GM21825 (cell line): ENCODE data around the gene TIMM29.
"Not testable (repeated sequence)": the region's sequence is repeated elsewhere in the genome, so short reads cannot be mapped to it uniquely, and the experiment has no call there.

Source experiments
- ATAC-seq: cut with Tn5 transposase; IDR thresholded peaks from one replicate; pipeline ENCODE4 v1.9.1; 2021; ENCODE audit warnings: mild to moderate bottlenecking, moderate library complexity; ENCODE audit not compliant: unreplicated experiment

The TIMM29 gene

DNA sequence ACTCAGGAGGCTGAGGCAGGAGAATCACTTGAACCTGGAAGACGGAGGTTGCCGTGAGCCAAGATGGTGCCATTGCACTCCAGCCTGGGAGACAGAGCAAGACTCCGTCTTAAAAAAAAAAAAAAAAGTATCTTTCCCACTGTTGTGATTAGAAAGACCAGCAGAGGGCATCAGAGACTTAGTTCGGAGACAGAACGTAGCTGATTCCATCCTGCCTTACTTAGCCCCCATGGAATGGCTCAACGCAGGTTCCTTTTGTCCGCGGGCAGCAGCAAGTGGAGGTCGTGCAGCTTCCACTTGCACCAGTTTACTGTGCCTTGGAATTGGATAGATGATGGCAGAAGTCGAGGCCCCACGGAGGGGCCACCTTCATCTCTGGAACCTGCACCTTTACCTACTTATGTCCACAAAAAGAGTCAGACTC lies 8.1 kb downstream of the TIMM29 start:
- no peak for ATAC-seq

DNA sequence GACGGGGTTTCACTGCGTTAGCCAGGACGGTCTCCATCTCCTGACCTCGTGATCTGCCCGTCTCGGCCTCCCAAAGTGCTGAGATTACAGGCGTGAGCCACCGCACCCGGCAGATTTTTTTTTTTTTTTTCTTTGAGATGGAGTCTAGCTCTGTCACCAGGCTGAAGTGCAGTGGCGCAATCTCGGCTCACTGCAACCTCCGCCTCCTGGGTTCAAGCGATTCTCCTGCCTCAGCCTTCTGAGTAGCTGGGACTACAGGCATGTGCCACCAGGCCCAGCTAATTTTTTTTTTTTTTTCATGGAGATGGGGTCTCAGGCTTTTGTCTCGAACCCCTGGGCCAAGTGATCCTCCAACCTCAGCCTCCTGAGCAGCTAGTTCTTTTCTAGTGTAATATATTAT lies 13.0 kb downstream of the TIMM29 start:
- ATAC-seq: not testable (repeated sequence)

DNA sequence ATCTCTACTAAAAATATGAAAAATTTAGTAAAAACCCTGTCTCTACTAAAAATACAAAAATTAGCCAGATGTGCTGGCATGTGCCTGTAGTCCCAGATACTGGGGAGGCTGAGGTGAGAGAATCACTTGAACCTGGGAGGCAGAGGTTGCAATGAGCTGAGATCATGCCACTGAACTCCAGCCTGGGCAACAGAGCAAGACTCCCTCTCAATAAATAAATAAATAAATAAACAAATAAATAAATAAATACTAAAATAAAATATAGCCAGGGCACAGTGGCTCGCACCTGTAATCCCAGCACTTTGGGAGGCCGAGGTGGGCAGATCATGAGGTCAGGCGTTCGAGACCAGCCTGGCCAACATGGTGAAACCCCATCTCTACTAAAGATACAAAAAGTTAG lies 14.8 kb downstream of the TIMM29 start:
- not testable (repeated sequence) for ATAC-seq

DNA sequence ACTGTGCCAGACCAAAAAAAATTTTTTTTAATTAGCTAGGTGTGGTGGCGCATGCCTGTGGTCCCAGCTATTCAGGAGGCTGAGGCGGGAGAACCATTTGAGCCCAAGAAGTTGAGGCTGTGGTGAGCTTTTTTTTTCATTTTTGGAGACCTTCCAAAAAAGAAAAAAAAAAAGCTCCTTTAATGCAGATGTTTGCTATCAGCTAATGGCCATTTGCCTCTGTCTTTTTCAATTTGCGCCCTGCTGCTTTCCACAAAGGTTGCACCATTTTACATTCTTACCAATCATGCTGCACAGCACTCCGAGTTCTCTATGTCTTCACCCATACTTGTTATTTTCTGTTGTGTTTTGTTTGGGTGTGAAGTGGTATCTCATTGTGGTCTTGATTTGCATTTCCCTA lies 16.7 kb downstream of the TIMM29 start:
- ATAC-seq: no peak

DNA sequence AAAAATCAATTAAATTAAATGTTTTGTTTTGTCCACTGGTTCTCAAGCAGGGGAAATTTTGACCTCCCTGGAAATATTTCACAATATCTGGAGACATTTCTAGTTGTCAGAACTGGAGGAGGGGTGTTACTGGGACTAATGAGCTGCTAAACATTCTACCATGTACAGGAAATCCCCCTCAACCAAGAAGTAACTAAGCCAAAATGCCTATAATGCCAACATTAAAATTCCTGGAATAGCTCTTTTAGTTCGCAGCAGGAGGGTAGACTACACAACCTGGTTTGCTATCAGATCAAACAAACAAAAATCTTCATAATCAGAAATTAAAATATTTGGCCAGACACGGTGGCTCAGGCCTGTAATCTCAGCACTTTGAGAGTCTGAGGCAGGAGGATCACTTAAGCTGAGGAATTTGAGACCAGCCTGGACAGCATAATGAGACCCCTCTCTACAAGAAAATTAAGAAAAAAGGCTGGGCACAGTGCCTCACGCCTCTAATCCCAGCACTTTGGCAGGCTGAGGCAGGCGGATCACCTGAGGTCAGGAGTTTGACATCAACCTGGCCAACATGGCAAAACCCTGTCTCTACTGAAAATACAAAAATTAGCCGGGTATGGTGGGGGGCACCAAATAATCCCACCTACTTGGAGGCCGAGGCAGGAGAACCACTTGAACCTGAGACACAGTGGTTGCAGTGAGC lies 18.5 kb downstream of the TIMM29 start:
- no peak for ATAC-seq

DNA sequence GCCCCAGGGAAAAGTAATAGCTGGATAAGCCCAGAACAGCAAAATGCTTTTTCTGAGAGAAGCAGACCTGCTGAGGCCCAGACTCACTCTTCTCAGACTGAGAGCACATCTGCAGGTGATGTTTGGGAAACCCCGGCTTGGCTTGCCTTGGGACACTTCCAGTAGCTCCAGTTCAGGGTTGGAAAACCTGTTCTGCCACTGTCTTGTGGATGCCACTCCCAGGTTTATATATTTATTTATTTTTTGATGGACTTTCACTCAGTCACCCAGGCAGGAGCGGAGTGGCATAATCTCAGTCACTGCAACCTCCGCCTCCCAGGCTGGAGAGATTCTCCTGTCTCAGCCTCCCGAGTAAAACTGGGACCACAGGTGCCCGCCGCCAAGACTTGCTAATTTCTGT lies 24.2 kb downstream of the TIMM29 start:
- ATAC-seq: no peak

DNA sequence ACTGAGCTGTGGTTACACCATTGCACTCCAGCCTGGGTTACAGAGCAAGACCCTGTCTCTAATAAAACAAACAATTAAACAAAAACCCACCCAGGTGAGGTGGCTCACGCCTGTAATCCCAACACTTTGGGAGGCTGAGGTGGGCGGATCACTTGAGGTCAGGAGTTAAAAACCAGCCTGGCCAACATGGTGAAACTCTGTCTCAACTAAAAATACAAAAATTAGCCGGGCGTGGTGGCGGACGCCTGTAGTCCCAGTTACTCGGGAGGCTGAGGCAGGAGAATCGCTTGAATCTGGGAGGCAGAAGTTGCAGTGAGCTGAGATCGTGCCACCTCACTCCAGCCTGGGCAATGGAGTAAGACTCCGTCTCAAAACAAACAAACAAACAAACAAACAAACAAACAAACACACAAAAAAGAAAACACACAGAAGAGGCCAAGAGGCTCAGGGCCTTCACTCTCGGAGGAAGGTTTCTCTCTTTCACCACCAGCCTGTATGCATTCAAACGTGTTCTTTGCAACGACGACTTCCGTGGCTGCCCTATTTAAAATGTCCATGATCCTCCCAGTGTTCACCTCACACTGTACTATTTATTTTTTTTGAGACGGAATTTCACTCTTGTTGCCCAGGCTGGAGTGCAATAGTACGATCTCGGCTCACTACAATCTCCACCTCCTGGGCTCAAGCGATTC lies 30.8 kb downstream of the TIMM29 start:
- ATAC-seq: not testable (repeated sequence)

DNA sequence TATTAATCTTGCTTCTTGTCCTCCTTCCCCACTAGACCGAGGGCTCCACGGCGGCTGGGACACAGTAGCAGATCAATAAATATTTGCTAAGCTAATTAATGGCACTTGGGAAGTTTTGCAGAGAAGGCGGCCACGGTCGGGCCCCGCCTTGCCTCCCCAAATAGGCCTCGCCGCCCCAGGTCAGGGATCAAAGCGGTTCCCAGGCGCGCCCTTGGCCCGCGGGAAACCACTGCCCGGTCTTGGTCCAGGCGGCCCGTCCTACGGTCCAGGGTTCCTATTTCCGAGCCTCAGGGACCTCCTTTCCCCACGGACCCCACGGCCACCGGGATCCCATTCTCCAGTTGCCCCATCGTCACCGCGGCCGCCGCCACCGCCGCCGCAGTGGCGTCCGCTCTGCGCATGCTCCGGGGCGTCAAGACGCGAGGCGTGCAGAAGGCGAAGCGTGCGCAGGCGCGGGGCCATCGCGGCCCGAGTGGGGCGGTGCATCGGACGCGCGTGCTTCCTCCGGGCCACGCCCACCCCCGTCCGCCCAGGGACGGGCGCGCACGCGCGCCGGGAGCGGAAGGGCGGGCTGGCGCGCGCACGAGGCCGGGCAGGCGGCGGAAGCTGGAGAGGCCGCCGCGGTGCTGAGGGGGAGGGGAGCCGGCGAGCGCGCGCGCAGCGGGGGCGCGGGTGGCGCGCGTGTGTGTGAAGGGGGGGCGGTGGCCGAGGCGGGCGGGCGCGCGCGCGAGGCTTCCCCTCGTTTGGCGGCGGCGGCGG lies 31.9 kb downstream of the TIMM29 start, which contains the start of gene SMARCA4:
TSS of gene SMARCA4 (plus strand) at position 717 of the 759 bp plus-strand sequence. CDS start 23,122 bp downstream, outside the sequence.
- ATAC-seq: peak; percentile 61

DNA sequence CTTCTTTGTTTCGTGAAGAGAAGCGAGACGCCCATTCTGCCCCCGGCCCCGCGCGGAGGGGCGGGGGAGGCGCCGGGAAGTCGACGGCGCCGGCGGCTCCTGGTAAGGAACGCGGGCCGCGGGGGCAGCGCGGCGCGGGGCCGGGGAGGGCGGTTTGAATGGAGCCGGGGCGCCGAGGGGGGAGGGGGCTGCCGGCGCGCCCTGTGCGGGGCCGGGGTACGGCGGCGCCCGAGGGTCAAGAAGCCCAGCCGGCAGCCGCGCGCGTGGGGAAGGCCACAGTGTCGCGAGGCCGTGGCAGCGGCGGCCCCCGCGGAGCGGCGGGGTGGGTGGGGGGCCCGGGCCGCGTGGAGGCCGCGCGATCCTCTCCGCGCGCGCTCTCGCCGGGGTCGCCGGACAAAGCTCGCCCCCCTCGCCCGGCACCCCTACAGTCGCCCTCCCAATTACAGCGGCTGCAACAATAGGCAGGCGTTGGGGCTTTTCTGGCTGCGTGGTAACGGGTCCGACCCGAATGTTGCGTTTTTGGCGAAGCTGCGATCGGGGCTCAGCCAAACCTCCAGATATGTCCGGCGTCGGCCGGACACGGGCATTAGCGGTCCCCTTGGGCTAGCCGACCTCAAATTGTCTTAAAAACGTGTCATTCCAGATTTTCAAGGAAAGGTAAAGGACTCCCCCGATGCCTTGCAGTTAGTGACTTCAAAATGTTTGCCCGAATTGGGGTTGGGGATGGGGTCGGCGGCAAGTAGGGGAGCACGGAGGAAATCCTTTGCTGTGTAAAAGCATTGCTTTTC lies 32.7 kb downstream of the TIMM29 start:
- ATAC-seq: peak; percentile 34

DNA sequence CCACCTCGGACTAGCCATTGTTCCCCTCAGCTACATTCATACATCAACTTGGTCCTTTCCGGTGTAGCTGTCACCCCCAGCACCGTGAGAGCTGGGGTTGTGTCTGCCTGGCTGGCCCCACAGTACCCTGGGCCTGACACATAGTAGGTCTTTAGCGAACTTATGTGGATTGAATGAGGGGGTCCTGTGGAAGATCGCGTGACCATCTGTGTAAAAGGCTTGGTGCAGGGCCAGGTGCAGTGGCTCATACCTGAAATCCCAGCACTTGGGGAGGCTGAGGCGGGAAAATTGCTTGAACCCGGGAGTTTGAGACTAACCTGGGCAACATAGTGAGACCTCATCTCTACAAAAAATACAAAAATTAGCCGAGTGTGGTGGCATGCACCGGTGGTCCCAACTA lies 34.3 kb downstream of the TIMM29 start:
- no peak for ATAC-seq

DNA sequence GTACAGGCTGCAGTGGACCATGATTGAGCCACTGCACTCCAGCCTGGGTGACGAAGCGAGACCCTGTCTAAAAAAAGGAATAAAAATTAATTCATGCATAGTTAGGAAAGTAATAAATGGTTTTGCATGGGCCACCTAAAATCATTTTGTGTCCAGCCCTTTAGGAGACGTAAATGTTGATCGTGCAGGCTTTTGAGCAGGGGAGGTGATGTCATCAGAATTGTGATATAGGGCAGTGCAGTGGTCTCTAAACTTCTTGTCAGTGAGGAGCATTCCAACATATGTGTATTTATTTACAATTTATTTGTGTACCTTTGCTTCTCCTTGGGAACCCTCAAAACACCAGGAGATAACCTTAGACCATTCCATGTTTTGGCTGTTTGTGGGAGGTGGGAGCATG lies 35.3 kb downstream of the TIMM29 start:
- no peak for ATAC-seq

DNA sequence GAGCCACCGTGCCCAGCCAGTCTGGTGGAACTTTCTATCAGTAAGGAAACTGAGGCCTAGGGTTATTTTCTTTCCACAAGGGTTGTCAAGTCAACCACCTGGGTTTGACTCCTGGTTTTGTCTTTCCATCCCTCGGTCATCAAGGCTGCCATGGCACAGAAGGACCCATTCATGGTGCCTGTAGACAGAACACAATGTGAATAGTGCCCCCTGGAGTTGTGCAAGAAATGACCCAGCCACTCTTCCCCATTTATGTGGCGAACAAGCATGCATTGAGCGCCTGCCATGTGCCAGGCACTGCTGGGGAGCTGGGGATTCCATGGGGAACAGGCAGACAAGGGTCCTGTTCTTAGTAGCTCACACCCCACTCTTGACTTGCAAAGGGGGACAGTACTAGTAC lies 36.3 kb downstream of the TIMM29 start:
- no peak for ATAC-seq

DNA sequence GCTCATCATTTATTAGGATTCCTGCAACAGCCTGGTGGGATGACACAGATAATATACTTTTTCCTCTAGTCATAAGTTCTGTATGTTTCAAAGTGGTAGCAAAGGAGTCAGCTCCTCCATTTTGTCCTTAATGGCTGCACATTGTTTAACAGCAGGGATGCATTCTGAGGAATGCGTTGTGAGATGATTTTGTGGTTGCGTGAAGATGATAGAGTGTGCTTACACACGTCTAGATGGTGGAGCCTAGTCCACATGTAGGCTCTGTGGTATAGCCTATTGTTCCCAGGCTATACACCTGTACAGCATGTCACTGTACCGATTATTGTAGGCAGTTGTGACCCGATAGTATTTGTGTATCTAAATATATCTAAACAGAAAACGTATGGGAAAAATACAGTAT lies 36.8 kb downstream of the TIMM29 start:
- ATAC-seq: no peak

DNA sequence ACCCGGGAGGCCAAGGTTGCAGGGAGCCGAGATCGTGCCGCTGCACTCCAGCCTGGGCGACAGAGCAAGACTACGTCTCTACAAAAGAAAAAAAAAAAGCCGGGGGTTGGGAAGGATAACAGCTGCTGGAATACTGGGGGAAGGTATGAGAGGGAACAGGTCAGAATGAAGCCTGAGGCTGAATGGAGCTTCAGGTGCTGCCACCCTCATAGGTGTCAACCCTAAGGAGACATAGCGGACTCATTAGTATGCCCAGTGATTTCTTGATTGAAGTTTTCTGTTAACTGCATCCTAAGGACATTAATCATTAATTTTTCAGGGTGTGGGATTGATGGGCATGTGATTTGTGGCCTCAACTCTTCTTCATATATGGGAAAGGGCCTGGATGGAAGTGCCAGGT lies 38.2 kb downstream of the TIMM29 start:
- no peak for ATAC-seq

DNA sequence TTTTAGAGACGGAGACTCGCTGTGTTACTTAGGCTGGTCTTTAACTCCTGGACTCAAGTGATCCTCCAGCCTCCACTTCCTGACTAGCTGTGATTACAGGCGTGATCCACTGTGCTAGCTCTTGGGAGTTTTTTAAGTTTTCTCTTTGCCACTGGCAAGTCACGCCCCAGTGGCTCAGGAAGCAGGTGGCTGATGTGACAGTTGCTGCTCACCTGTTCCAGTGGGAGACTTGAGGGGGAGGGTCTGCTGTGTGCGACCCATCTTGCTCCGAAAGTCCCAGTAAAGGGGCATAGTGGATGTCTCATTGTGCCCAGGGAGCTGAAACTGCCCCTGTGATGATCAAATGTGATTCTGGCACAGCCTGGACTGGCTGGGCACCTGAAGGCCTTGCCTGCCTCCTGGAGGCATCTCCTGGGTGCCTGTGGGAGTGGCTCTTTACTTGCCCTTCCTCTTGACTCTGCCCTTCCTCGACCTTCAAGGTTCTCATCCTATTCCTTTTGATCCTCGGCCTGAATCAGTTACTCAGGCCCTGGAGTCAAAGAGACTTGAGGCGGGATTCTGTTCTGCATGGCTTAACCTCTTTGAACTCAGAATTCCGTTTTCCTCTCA lies 40.0 kb downstream of the TIMM29 start:
- ATAC-seq: no peak

DNA sequence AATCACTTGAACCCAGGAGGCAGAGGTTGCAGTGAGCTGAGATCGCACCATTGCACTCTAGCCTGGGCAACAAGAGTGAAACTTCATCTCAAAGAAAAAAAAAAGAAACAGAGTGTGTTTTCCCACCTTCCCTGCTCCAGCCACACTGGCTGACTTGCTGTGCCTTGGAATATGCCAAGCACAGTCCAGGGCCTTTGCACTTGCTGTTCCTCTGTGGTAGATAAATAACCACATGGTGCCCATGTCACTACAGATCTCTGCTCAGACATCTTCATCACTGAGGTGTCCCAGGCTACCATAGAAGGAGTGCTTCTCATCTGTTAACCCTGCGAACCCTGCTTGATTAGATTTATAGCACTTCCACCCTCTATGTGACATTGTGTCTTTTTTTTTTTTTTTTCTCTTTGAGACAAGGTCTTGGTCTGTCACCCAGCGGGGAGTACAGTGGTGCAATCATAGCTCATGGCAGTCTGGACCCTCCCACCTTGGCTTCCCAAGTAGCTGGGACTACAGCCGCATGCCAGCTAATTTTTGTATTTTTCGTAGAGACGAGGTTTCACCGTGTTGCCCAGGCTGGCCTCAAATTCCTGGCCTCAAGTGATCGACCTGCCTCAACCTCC lies 42.6 kb downstream of the TIMM29 start:
- ATAC-seq: no peak

DNA sequence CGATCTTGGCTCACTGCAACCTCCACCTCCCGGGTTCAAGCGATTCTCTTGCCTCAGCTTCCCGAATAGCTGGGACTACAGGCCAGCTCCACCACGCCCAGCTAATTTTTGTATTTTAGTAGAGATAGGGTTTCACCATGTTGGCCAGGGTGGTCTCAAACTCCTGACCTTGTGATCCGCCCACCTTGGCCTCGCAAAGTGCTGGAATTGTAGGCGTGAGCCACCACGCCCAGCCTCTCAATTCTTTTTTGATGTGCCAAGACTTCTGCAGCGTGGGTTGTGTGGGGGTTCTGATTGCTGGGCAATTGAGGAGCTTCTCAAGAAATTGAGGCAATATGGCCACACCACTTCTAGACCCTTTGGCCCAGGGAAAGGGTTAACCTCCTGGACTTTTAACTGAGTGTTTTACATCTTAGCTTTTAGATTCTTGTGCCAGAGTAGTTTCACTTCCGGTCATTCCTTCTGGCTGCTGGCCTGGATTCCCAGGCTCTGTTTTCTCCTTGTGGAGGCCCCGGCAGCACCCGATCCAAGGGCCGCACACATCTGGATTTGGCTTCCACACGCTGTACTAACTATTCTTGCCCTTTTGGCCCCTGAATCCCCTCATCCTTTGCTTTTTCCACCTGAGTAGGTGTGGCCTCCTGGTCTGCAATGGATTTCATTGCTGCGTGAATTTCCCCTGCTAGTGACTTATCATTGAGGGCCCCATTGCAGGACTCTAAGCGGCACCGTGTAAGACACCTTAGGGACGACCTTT lies 46.9 kb downstream of the TIMM29 start:
- ATAC-seq: no peak

DNA sequence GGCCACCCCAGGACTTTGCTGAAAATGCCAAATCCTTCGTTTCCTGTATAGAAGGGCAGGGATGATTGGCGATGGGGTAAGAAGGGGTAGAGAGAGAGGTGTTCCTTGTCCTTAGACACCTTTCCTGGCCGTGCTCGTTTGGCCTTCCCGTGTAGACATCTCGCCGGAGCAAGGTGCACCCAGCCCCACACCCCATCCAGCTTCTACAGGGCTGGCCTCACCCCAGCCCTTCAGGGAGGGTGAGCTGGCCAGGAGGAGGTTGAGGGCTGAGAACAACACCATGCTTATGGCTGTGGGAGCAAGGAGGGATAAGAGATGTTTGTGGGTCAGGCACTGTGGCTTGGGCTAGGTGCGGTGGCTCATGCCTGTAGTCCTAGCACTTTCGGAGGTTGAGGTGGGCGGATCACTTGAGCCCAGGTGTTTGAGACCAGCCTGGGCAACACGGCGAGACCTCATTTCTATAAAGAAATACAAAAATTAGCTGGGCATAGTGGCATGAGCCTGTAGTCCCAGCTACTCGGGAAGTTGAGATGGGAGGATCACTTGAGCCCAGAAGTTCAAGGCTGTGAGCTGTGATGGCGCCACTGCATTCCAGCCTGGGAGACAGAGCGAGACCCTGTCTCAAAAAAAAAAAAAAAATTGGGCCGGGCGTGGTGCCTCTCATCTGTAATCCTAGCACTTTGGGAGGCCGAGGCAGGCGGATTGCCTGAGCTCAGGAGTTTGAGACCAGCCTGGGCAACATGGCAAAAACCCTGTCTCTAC lies 47.7 kb downstream of the TIMM29 start:
- ATAC-seq: no peak

DNA sequence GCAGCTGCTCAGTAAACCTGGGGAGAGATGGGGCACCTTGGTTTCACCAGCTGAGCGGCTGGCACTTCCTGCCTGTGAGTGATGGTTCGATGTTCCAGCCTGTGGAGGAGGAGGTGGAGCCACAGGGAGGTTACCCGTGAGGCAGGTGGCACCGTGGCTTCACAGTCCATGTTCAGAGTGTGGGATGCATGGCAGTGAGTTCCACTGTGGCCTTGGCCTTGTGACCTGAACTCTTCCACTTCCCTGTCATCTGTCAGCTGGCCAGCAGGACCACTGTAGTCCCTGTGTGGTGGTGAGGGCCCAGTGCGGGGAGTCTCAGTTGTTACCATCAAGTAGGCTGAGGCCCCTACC lies 49.1 kb downstream of the TIMM29 start:
- no peak for ATAC-seq
